WERI-Rb-1 (cell line): ENCODE results near the gene CHADL.
"Not testable (repeated sequence)": the region's sequence is repeated elsewhere in the genome, so short reads cannot be mapped to it uniquely, and the experiment has no call there.

Experiments used
- DNase-seq: peaks from one replicate; pipeline ENCODE4 v3.0.0-alpha.2; 2020
- H3K27ac ChIP-seq: fragments of 250-450 bp; sonication (Bioruptor Pico); 2 replicates; pipeline ENCODE4 v1.5.1; 2020; ENCODE audit warnings: mild to moderate bottlenecking, moderate library complexity
- H3K27me3 ChIP-seq: fragments of 250-450 bp; sonication (Bioruptor Pico); 2 replicates; pipeline ENCODE4 v1.5.1; 2021; ENCODE audit warnings: mild to moderate bottlenecking, low read depth, moderate library complexity; ENCODE audit not compliant: insufficient read depth, severe bottlenecking
- H3K36me3 ChIP-seq: fragments of 250-450 bp; sonication (Bioruptor Pico); 2 replicates; pipeline ENCODE4 v1.5.1; 2020; ENCODE audit warnings: mild to moderate bottlenecking, moderate library complexity
- H3K4me3 ChIP-seq: 2 replicates; pipeline ENCODE4 v1.5.1; 2011; ENCODE audit warnings: low read depth, mild to moderate bottlenecking, control low read depth, low read length
- H3K9me3 ChIP-seq: fragments of 250-450 bp; sonication (Bioruptor Pico); 2 replicates; pipeline ENCODE4 v1.5.1; 2021; ENCODE audit warnings: mild to moderate bottlenecking, moderate library complexity; ENCODE audit not compliant: severe bottlenecking
- CTCF ChIP-seq: IDR thresholded peaks from 2 replicates; pipeline ENCODE4 v1.5.1; 2011; ENCODE audit warnings: low read depth, mild to moderate bottlenecking, control low read depth, inconsistent platforms, low read length

Gene CHADL

GRCh38 chr22:41261541-41262249 lies 21.0 kb upstream of the CHADL start:
- Histone ChIP-seq H3K27ac (no peak overlapping the region), H3K36me3 (peaks cover 95% of the 10 kb centered on the region), H3K27me3 (no peaks in the 10 kb centered on the region), H3K9me3 (no peaks in the 10 kb centered on the region), H3K4me3 (no peak overlapping the region)
- DNase-seq = no peak
- no peak for TF ChIP-seq CTCF

GRCh38 chr22:41260871-41261270 lies 20.1 kb upstream of the CHADL start:
- Histone ChIP-seq H3K27ac (no peak overlapping the region), H3K4me3 (no peak overlapping the region), H3K36me3 (peaks cover 97% of the 10 kb centered on the region), H3K9me3 (no peaks in the 10 kb centered on the region), H3K27me3 (no peaks in the 10 kb centered on the region)
- DNase-seq = no peak
- no peak for TF ChIP-seq CTCF

GRCh38 chr22:41259756-41260155 lies 19.0 kb upstream of the CHADL start:
- H3K27ac ChIP-seq, H3K9me3 ChIP-seq, H3K27me3 ChIP-seq, H3K4me3 ChIP-seq, DNase-seq: not testable (repeated sequence)
- H3K36me3 ChIP-seq = peaks cover 95% of the 10 kb centered on the region

- Histone ChIP-seq H3K4me3 (no peak overlapping the region), H3K9me3 (no peaks in the 10 kb centered on the region), H3K27me3 (no peaks in the 10 kb centered on the region), H3K36me3 (peaks cover 95% of the 10 kb centered on the region), H3K27ac (no peak overlapping the region)
- no peak for TF ChIP-seq CTCF
- no peak for DNase-seq
These were observed 17.0 kb upstream of the CHADL start for GRCh38 chr22:41257696-41258095.

GRCh38 chr22:41256254-41257253 lies 15.8 kb upstream of the CHADL start:
- Histone ChIP-seq H3K36me3 (peaks cover 94% of the 10 kb centered on the region), H3K27ac (no peak overlapping the region), H3K4me3 (no peak overlapping the region), H3K9me3 (no peaks in the 10 kb centered on the region), H3K27me3 (no peaks in the 10 kb centered on the region)
- no peak for TF ChIP-seq CTCF
- DNase-seq = no peak

GRCh38 chr22:41254230-41254629 lies 13.5 kb upstream of the CHADL start:
- no peak for DNase-seq
- no peak overlapping the region for H3K4me3 ChIP-seq
- peaks cover 94% of the 10 kb centered on the region for H3K36me3 ChIP-seq
- no peaks in the 10 kb centered on the region for H3K27me3 ChIP-seq
- H3K9me3 ChIP-seq = no peaks in the 10 kb centered on the region
- H3K27ac ChIP-seq = no peak overlapping the region
- TF ChIP-seq CTCF = no peak
